ENCODE measurements around the gene CBLC. TPM values are rescaled to one million over a fixed set of nuclear protein-coding genes. Genes with fewer than 3 reads are reported as not detected.

The CBLC gene
- total RNA-seq, 1 donor from 2014 or later = not detected

DNA sequence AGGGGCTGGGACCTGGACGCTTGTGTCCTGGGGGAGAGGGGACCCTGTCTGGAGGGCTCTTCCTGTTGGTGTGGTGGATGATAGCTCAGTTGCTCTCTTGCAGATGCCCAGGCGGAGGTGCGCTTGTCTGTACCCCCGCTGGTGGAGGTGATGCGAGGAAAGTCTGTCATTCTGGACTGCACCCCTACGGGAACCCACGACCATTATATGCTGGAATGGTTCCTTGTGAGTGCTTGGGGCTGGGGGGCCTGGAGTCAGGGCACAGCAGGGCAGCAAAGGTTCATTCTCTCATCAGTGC, 33.4 kb downstream of the CBLC start:
- Mint-ChIP-seq H3K9me3 (ENCODE audit: unreplicated experiment) (no peaks in the 10 kb centered on the region), H3K27me3 (ENCODE audit: unreplicated experiment) (peaks cover 4% of the 10 kb centered on the region), H3K27ac (ENCODE audit: unreplicated experiment) (no peak overlapping the region), H3K4me1 (ENCODE audit: unreplicated experiment) (peaks cover 29% of the 10 kb centered on the region), H3K36me3 (ENCODE audit: unreplicated experiment) (peaks cover 6% of the 10 kb centered on the region), H3K4me3 (ENCODE audit: unreplicated experiment) (no peak overlapping the region)
- no peak for DNase-seq (ENCODE audit: extremely low spot score, unreplicated experiment)
- no peak for TF ChIP-seq CTCF (IDR thresholded peaks at IDR 0.05)

- Mint-ChIP-seq H3K36me3 (ENCODE audit: unreplicated experiment) (peaks cover 6% of the 10 kb centered on the region), H3K27me3 (ENCODE audit: unreplicated experiment) (no peaks in the 10 kb centered on the region), H3K4me1 (ENCODE audit: unreplicated experiment) (peaks cover 26% of the 10 kb centered on the region), H3K27ac (ENCODE audit: unreplicated experiment) (no peak overlapping the region), H3K9me3 (ENCODE audit: unreplicated experiment) (no peaks in the 10 kb centered on the region), H3K4me3 (ENCODE audit: unreplicated experiment) (no peak overlapping the region)
- DNase-seq (ENCODE audit: extremely low spot score, unreplicated experiment) = no peak
- TF ChIP-seq CTCF (IDR thresholded peaks at IDR 0.05) = no peak
Observed at GRCh38 chr19:44812142-44812718, 34.5 kb downstream of the CBLC start.

GRCh38 chr19:44813070-44813840, 35.6 kb downstream of the CBLC start:
- H3K36me3 Mint-ChIP-seq (ENCODE audit: unreplicated experiment) = peaks cover 6% of the 10 kb centered on the region
- H3K4me1 Mint-ChIP-seq (ENCODE audit: unreplicated experiment) = peaks cover 21% of the 10 kb centered on the region
- H3K27ac Mint-ChIP-seq (ENCODE audit: unreplicated experiment) = no peak overlapping the region
- peak; percentile 11 for TF ChIP-seq CTCF (IDR thresholded peaks at IDR 0.05)
- H3K4me3 Mint-ChIP-seq (ENCODE audit: unreplicated experiment) = no peak overlapping the region
- H3K9me3 Mint-ChIP-seq (ENCODE audit: unreplicated experiment) = no peaks in the 10 kb centered on the region
- no peaks in the 10 kb centered on the region for H3K27me3 Mint-ChIP-seq (ENCODE audit: unreplicated experiment)
- DNase-seq (ENCODE audit: extremely low spot score, unreplicated experiment) = no peak

- H3K27me3 Mint-ChIP-seq (ENCODE audit: unreplicated experiment) = no peaks in the 10 kb centered on the region
- H3K4me3 Mint-ChIP-seq (ENCODE audit: unreplicated experiment) = no peak overlapping the region
- H3K9me3 Mint-ChIP-seq (ENCODE audit: unreplicated experiment) = no peaks in the 10 kb centered on the region
- no peak for DNase-seq (ENCODE audit: extremely low spot score, unreplicated experiment)
- H3K36me3 Mint-ChIP-seq (ENCODE audit: unreplicated experiment) = peaks cover 6% of the 10 kb centered on the region
- no peak for TF ChIP-seq CTCF (IDR thresholded peaks at IDR 0.05)
- H3K4me1 Mint-ChIP-seq (ENCODE audit: unreplicated experiment) = peaks cover 17% of the 10 kb centered on the region
- H3K27ac Mint-ChIP-seq (ENCODE audit: unreplicated experiment) = no peak overlapping the region
Observed at GRCh38 chr19:44813841-44814470, 36.3 kb downstream of the CBLC start.

DNA sequence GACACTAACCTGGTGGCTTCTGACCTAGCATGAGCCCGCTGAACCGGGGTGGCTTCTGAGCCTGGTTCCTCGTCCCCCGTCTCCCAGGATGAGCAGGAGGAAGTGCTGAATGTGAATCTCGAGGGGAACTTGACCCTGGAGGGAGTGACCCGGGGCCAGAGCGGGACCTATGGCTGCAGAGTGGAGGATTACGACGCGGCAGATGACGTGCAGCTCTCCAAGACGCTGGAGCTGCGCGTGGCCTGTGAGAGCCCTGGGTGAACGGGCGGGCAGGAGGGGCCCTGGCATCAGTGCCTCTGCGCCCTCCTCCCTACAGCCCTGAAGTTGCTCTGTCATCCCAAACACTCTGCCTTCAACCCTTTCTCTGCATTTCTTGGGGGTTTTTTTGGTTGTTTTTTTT, 36.8 kb downstream of the CBLC start:
- DNase-seq (ENCODE audit: extremely low spot score, unreplicated experiment) = no peak
- H3K27me3 Mint-ChIP-seq (ENCODE audit: unreplicated experiment) = no peaks in the 10 kb centered on the region
- no peaks in the 10 kb centered on the region for H3K9me3 Mint-ChIP-seq (ENCODE audit: unreplicated experiment)
- no peak for TF ChIP-seq CTCF (IDR thresholded peaks at IDR 0.05)
- H3K27ac Mint-ChIP-seq (ENCODE audit: unreplicated experiment) = no peak overlapping the region
- no peak overlapping the region for H3K4me3 Mint-ChIP-seq (ENCODE audit: unreplicated experiment)
- peaks cover 6% of the 10 kb centered on the region for H3K36me3 Mint-ChIP-seq (ENCODE audit: unreplicated experiment)
- peaks cover 12% of the 10 kb centered on the region for H3K4me1 Mint-ChIP-seq (ENCODE audit: unreplicated experiment)
